ENCODE data around the gene PFDN4. TPM values are rescaled to one million over a fixed set of nuclear protein-coding genes. Genes with fewer than 3 reads are reported as not detected.
"Not testable (repeated sequence)": the region's sequence is repeated elsewhere in the genome, so short reads cannot be mapped to it uniquely, and the experiment has no call there.

PFDN4 gene
- total RNA-seq, 2 experiments from 2014 or later: 26.8 to 27.7 TPM

DNA sequence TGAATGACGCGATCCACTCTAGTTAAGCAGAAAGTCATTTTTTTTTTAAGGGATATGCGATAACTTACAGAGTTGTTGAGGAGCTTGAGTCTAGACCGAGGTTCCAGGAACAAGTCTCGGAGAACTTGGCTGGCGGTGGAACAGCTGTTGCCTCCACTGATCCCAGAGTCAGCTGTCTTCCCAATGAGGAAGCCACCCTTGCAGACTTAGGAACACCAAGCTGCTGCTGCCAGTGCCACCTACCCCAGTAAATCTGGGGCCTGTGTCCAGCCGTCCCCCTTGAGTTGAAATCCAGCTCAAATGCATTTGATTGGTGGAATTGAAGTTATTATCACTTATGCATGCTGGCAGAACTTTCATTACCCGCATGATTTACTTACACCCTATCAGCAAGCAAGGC is 6.7 kb downstream of the PFDN4 start:
- ChIA-PET CTCF (interaction anchor here (0.6 to 1.1 kb wide), 3 partner anchors 36 to 208 kb away, joined by 3 to 4 read pairs (median 3); no protein-coding TSS in a partner anchor), POLR2A (no interaction called here)
- H3K9me3 Mint-ChIP-seq: no peaks in the 10 kb centered on the region
- H3K4me1 Mint-ChIP-seq: peaks cover 12% of the 10 kb centered on the region
- H3K4me3 Mint-ChIP-seq: no peak overlapping the region
- no peak for DNase-seq
- H3K27ac Mint-ChIP-seq: no peak overlapping the region
- no peaks in the 10 kb centered on the region for H3K27me3 Mint-ChIP-seq
- peaks cover 21% of the 10 kb centered on the region for H3K36me3 Mint-ChIP-seq (ENCODE audit: low read depth)

DNA sequence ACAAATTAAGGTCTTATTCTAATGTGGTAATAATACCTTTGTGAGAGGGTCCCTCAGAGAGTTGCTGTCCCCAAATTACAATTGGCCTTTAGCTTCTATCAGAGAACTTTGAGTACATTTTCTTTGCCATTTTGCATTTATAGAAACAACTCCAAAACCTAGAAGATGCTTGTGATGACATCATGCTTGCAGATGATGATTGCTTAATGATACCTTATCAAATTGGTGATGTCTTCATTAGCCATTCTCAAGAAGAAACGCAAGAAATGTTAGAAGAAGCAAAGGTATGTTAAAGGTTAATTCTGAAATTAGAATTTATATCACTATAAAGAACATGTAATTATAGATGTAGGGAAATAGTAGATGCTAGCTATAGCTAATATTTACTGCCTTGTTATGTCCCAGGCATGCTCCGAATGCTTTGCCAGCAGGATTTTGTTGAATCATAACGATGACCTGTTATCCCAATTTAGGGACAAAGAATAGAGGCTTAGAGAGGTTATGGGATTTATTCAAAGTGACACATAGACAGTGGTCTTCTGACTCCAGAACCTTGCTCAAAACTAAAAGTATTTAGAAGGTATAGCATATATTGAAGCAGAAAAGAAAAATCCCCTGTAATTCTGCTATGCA is 7.4 kb downstream of the PFDN4 start:
- POLR2A ChIA-PET: no interaction called here
- Mint-ChIP-seq H3K4me1 (peaks cover 5% of the 10 kb centered on the region), H3K27me3 (no peaks in the 10 kb centered on the region)

DNA sequence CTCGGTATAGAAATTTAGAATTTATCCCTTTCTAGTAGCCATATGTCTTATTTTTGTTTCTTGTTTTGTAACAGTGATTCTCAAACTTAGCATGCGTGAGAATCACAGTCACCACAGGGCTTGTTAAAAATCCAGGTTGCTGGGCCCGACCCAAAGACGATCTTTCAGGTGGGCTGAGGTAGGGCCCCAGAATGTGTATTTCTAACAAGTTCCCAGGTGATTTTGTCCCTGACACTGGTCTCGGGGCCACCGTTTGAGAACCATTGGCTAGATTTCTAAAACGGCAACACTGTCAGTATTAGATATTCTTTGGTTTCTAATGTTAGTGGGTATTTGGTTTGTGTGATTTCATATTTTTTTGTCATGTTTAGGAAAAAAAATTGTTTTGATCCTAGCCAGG is 9.9 kb downstream of the PFDN4 start:
- POLR2A ChIA-PET: no interaction called here
- no peak overlapping the region for H3K27ac Mint-ChIP-seq
- H3K4me3 Mint-ChIP-seq: no peak overlapping the region
- DNase-seq: no peak
- H3K9me3 Mint-ChIP-seq: no peaks in the 10 kb centered on the region
- CTCF ChIA-PET: no interaction called here
- peaks cover 16% of the 10 kb centered on the region for H3K36me3 Mint-ChIP-seq (ENCODE audit: low read depth)
- H3K27me3 Mint-ChIP-seq: no peaks in the 10 kb centered on the region
- peaks cover 25% of the 10 kb centered on the region for H3K4me1 Mint-ChIP-seq

More for the DNA sequence above, 7.4 kb downstream of the PFDN4 start:
- Mint-ChIP-seq H3K9me3 (no peaks in the 10 kb centered on the region), H3K36me3 (ENCODE audit: low read depth) (peaks cover 21% of the 10 kb centered on the region), H3K27ac (no peak overlapping the region), H3K4me3 (no peak overlapping the region)
- no peak for DNase-seq
- CTCF ChIA-PET: interaction anchor here (0.6 kb wide), 1 partner anchor 209 kb away, joined by 3 read pairs; no protein-coding TSS in a partner anchor

DNA sequence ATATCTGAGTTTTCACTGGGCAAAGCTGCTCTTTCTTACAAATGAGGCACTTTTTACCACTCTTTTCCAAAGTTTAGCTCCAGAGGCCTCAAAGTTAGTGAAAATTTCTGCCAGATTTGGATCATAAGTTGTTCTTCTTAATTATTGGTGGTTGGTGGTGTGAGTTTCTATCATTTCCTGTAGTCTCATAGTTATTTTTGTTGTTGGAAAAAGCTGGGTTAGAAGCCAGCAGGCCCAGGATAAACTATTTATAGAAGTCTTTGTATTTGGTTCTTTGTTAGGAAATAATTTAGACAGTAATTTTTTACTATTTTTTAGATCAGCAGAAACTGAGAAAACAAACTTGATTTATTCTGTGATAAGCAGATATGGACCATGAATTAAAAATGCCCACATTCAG is 10.6 kb downstream of the PFDN4 start:
- Mint-ChIP-seq H3K4me1 (peaks cover 23% of the 10 kb centered on the region), H3K4me3 (no peak overlapping the region), H3K27me3 (no peaks in the 10 kb centered on the region), H3K36me3 (ENCODE audit: low read depth) (peaks cover 15% of the 10 kb centered on the region), H3K27ac (no peak overlapping the region), H3K9me3 (no peaks in the 10 kb centered on the region)
- POLR2A ChIA-PET: no interaction called here
- DNase-seq: no peak
- CTCF ChIA-PET: no interaction called here

DNA sequence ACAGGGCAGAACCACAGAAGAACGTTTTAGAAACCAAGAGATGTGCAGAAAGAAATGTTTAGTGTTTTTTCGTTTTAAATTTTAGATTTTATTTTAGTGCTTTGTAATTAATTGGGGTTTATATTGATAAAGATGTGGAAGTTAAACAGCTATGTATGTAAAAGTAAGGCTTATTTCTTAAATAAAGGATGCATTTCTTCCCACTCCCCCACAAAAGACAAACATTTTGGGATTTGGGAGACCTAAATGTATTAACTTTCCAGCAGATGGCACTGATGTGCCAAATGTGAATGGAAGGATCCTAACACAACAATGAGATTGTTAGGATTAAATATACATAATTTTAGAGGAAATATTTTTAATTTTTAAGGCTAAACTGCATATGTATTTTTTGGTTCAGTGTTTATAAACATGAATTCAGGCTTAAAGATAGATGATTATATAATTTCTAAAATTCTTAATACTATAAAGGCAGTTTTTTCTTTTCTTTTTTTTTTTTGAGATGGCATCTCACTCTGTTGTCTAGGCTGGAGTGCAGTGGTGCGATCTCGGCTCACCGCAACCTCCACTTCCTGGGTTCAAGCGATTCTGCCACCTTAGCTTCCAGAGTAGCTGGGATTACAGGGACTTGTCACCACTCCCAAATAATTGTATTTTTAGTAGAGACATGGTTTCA is 12.0 kb downstream of the PFDN4 start:
- no peak for DNase-seq
- Mint-ChIP-seq H3K4me1 (peaks cover 23% of the 10 kb centered on the region), H3K36me3 (ENCODE audit: low read depth) (peaks cover 15% of the 10 kb centered on the region), H3K27ac (no peak overlapping the region), H3K27me3 (no peaks in the 10 kb centered on the region), H3K9me3 (no peaks in the 10 kb centered on the region), H3K4me3 (no peak overlapping the region)
- ChIA-PET CTCF (interaction anchor here (1.4 kb wide), 1 partner anchor 12 kb away, joined by 5 read pairs; the partner anchor contains the start of gene PFDN4), POLR2A (no interaction called here)

DNA sequence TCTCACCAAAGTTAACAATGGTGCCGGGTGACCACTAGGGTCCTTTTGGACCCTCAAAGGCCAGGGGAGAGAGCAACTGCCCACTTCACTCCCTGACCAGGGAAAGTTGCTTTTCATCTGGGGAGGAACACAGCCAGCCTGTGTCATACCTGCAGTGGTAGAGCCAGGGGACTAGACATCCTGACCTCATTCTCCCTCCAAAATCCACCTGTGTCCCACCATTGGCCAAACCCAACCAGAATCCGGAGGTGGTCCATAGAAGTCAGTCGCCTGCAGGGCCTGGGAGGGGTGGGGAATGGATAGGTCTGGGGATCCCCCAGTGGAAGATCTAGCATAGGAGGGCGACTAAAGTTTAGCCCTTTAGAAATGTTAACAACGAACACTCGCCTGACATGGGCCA is 12.8 kb downstream of the PFDN4 start:
- Mint-ChIP-seq H3K36me3 (ENCODE audit: low read depth) (peaks cover 13% of the 10 kb centered on the region), H3K9me3 (no peaks in the 10 kb centered on the region), H3K4me1 (peaks cover 23% of the 10 kb centered on the region), H3K27ac (no peak overlapping the region), H3K4me3 (no peak overlapping the region), H3K27me3 (no peaks in the 10 kb centered on the region)
- DNase-seq: no peak
- POLR2A ChIA-PET: no interaction called here
- CTCF ChIA-PET: interaction anchor here (0.6 kb wide), 2 partner anchors 419 to 1165 kb away, joined by 4 to 5 read pairs; no protein-coding TSS in a partner anchor

DNA sequence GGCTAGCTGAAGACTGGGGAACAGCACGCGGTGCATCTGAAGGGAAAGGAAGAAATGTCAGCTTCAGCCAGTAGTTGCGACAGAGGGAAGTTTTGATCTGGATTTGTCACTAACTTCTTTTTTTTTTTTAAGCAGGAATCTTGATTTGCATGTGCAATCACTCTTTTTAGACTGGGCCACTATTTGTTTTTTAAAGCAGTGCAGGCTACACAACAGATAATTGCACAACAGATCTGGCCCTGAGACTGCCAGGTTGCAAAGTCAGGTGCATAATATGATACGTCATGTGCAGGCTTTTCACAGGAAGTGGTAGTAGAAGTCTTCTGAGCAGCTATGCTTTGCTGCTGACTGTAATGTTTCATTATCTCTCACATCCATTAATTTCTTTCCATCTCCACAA is 13.5 kb downstream of the PFDN4 start:
- H3K27me3 Mint-ChIP-seq: no peaks in the 10 kb centered on the region
- POLR2A ChIA-PET: interaction anchor here (0.5 kb wide), 1 partner anchor 252 kb away, joined by 4 read pairs; no protein-coding TSS in a partner anchor
- H3K4me1 Mint-ChIP-seq: peaks cover 23% of the 10 kb centered on the region
- DNase-seq: peak; percentile 43
- H3K9me3 Mint-ChIP-seq: no peaks in the 10 kb centered on the region
- H3K36me3 Mint-ChIP-seq (ENCODE audit: low read depth): peaks cover 7% of the 10 kb centered on the region
- H3K4me3 Mint-ChIP-seq: no peak overlapping the region
- CTCF ChIA-PET: interaction anchor here (0.6 kb wide), 2 partner anchors 418 to 1166 kb away, joined by 4 to 5 read pairs; no protein-coding TSS in a partner anchor
- H3K27ac Mint-ChIP-seq: peak overlapping the region; percentile 84

DNA sequence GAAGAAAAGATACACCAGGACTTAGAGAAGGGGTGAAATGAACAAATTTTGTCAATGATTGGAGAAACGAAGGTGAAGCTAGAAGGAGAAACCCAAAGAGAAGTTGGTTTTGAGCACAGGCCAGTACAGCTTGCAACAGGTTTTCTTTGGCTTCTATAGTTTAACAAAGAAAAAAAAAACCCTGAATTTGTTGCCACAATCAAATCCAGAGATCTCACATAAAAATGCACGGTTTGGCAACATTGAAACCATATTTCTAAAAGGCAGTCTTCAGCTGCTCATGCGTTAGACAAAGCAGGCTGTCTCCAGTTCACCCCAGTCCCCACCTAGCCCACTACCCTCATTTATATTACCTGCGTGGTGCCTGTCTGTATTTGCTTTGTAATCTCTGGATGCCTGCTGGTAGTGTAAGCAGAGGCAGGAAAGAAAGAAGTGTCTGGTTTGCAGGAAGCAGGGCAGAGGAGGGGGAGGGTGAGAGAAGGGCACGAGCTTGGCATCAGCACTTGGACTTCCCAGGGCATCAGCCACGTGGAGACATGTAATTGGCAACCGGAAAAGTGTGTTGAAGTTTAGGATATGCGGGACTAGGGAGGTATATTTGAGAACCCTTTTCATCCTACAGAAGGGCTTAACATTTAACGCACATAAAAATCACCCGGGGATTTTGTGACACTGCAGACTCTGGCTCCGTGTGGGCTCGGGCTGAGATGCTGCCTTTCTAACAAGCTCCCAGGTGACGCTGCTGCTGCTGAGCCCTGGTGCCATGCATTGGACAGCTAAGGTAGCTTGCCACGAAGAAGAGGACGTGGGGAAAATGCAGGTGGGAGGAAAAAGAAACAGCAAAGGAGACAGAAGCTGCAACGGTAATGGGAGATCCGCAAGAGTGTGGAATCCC is 14.4 kb downstream of the PFDN4 start:
- Mint-ChIP-seq H3K9me3 (no peaks in the 10 kb centered on the region), H3K4me1 (peaks cover 23% of the 10 kb centered on the region), H3K36me3 (ENCODE audit: low read depth) (peaks cover 5% of the 10 kb centered on the region), H3K27ac (peak overlapping the region; percentile 84), H3K27me3 (no peaks in the 10 kb centered on the region), H3K4me3 (no peak overlapping the region)
- no peak for DNase-seq
- ChIA-PET CTCF (interaction anchor here (0.6 to 1.5 kb wide), 2 partner anchors 15 to 1113 kb away, joined by 3 to 5 read pairs; partner anchors contain the start of gene PFDN4), POLR2A (no interaction called here)

DNA sequence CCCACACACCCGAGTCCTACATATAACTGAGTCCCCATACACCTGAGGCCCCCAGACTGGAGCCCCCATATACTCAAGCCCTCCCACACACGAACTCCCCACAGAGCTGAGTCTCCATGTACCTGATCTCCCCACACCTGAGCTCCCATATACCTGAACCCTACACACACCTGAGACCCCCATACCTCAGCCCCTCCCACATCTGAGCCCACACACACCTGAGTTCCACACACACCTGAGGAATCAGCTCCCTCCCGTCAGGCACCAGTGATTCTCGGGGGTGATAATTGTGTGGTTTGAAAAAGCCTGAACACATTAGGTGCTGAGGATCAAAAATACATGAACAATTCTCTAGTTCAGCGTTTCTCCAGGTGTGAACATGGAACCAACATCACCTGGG is 15.4 kb downstream of the PFDN4 start:
- CTCF ChIA-PET: interaction anchor here (0.7 to 1.5 kb wide), 2 partner anchors 16 to 149 kb away, joined by 4 to 5 read pairs; partner anchors contain the start of gene PFDN4
- H3K27me3 Mint-ChIP-seq: no peaks in the 10 kb centered on the region
- H3K27ac Mint-ChIP-seq: no peak overlapping the region
- no peak overlapping the region for H3K4me3 Mint-ChIP-seq
- peaks cover 3% of the 10 kb centered on the region for H3K36me3 Mint-ChIP-seq (ENCODE audit: low read depth)
- POLR2A ChIA-PET: no interaction called here
- no peak for DNase-seq
- H3K4me1 Mint-ChIP-seq: peaks cover 23% of the 10 kb centered on the region
- peaks cover 5% of the 10 kb centered on the region for H3K9me3 Mint-ChIP-seq

DNA sequence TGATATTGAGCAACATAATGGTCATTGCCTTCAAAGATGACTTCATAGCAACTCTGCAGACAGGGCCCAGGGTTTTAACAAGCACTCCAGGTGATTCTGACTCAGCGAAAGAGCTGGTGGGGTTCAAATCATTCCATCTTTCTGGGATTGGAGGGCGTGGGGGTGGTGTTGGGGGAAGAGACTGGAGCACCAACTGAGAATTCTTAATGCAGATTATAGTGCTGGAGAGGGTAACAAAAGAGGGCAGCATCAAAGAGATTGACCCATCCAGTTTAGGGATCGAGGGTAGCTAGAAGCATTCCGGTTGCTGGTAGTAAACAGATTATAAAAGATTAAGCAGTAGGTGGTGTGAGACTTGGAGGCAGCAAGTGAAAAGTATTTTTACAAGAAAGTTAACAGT is 15.9 kb downstream of the PFDN4 start:
- no peak overlapping the region for H3K27ac Mint-ChIP-seq
- CTCF ChIA-PET: interaction anchor here (1.5 kb wide), 1 partner anchor 16 kb away, joined by 5 read pairs; the partner anchor contains the start of gene PFDN4

DNA sequence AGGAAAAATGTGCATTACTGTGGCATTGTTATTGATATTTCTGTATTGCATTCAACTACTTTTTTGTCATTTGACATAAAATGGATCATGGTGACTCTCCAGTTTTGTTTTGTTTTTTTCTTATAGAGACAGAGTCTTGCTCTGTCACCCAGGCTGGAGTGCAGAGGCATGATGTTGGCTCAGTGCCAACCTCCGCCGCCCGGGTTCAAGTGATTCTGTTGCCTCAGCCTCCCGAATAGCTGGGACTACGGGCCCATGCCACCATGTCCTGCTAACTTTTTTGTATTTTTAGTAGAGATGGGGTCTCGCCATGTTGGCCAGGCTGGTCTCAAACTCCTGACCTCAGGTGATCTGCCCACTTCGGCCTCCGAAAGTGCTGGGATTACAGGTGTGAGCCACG is 16.8 kb downstream of the PFDN4 start:
- DNase-seq; H3K4me3 Mint-ChIP-seq; CTCF ChIA-PET; H3K9me3 Mint-ChIP-seq; POLR2A ChIA-PET; H3K27ac Mint-ChIP-seq; H3K27me3 Mint-ChIP-seq; H3K36me3 Mint-ChIP-seq (ENCODE audit: low read depth): not testable (repeated sequence)
- peaks cover 23% of the 10 kb centered on the region for H3K4me1 Mint-ChIP-seq

More for the DNA sequence above, 15.9 kb downstream of the PFDN4 start:
- no peak for DNase-seq
- H3K27me3 Mint-ChIP-seq: no peaks in the 10 kb centered on the region
- no peak overlapping the region for H3K4me3 Mint-ChIP-seq
- H3K36me3 Mint-ChIP-seq (ENCODE audit: low read depth): peaks cover 3% of the 10 kb centered on the region
- H3K4me1 Mint-ChIP-seq: peaks cover 23% of the 10 kb centered on the region
- peaks cover 8% of the 10 kb centered on the region for H3K9me3 Mint-ChIP-seq
- POLR2A ChIA-PET: no interaction called here

DNA sequence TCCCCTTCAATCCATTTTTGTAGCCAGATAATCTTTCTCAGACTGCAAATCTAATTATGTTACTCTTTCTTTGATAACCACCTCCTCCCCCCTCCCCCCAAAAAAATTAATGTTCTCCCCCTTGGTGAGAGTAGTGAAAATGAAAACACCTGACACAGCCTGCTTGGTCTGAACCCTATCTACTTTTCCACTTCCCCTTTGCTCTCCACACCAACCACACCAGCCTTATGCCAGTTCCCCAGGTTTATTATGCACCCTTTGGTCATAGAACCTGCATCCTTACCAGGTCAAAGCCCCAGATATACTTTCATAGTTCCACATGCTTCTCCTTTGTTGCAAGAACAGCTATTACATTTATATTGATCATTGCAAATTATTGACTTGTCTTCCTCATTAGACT is 19.4 kb downstream of the PFDN4 start:
- no peak overlapping the region for H3K4me3 Mint-ChIP-seq
- H3K9me3 Mint-ChIP-seq: peaks cover 12% of the 10 kb centered on the region

DNA sequence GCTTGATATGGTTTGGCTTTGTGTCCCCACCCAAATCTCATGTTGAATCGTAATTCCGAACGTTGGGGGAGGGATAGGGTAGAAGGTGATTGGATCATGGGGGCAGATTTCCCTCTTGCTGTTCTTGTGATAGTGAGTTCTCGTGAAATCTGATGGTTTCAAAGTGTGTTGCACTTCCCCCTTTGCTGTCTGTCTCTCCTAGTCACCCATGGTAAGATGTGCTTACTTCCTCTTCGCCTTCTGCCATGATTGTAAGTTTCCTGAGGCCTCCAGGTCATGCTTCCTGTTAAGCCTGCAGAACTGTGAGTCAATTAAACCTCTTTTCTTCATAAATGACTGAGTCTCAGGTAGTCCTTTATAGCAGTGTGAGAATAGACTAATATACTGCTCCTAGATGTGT is 19.9 kb downstream of the PFDN4 start:
- Mint-ChIP-seq H3K4me1 (no peaks in the 10 kb centered on the region), H3K36me3 (ENCODE audit: low read depth) (no peaks in the 10 kb centered on the region), H3K4me3 (no peak overlapping the region), H3K27ac (no peak overlapping the region), H3K9me3 (peaks cover 15% of the 10 kb centered on the region), H3K27me3 (peaks cover 3% of the 10 kb centered on the region)
- DNase-seq: no peak
- ChIA-PET CTCF (no interaction called here), POLR2A (no interaction called here)

More for the DNA sequence above, 19.4 kb downstream of the PFDN4 start:
- Mint-ChIP-seq H3K36me3 (ENCODE audit: low read depth) (no peaks in the 10 kb centered on the region), H3K27ac (no peak overlapping the region), H3K27me3 (peaks cover 3% of the 10 kb centered on the region), H3K4me1 (peaks cover 5% of the 10 kb centered on the region)
- ChIA-PET POLR2A (no interaction called here), CTCF (no interaction called here)
- DNase-seq: no peak

Data from activated CD4-positive, alpha-beta T cell treated with anti-CD3 and anti-CD28 coated beads, Interleukin-2, amount 10 ng/mL, durations not matched to agents 7 days and 5 days (primary cell).